Common myeloid progenitor, CD34-positive (primary cell): Measurements from ENCODE around the gene LYRM4. TPM values are rescaled to one million over a fixed set of nuclear protein-coding genes. Genes with fewer than 3 reads are reported as not detected.

ENCODE experiments used
- CTCF ChIA-PET: fragments of 350-600 bp; sonication (Branson Sonifier 250); formaldehyde crosslinking; loops from one replicate; lab custom pipeline; 2021; ENCODE audit warnings: antibody characterized with exemption; lab: Charles Lee
- POLR2A ChIA-PET: fragments of 350-600 bp; sonication (Branson Sonifier 250); formaldehyde crosslinking; loops from one replicate; lab custom pipeline; 2021; ENCODE audit warnings: antibody characterized with exemption; lab: Charles Lee
- DNase-seq, 3 donors: peaks; one replicate each; pipeline versions ENCODE4 v3.0.0 to v3.0.0-alpha.2; 2013
- H3K27ac ChIP-seq, 2 experiments: 1 replicate in 1 of 2; 2 replicates in 1 of 2; pipeline ENCODE4 v1.7.0; 2013; ENCODE audit warnings: inconsistent platforms in 2 of 2, low read length in 2 of 2, mild to moderate bottlenecking in 2 of 2, low read depth in 1 of 2, moderate library complexity in 1 of 2; ENCODE audit not compliant: severe bottlenecking in 2 of 2, insufficient read depth in 1 of 2, poor library complexity in 1 of 2
- H3K27me3 ChIP-seq, 5 experiments: replicated peaks in 2 of 5; 1 replicate in 3 of 5; 2 replicates in 2 of 5; pipeline versions ENCODE4 v1.6.1 to v1.7.0; 2013; ENCODE audit warnings: low read length in 4 of 5, mild to moderate bottlenecking in 2 of 5, moderate library complexity in 2 of 5, inconsistent platforms in 1 of 5; ENCODE audit not compliant: insufficient read depth in 5 of 5, control insufficient read depth in 4 of 5
- H3K36me3 ChIP-seq, 4 experiments: 1 replicate in 2 of 4; 2 replicates in 2 of 4; pipeline versions ENCODE4 v1.6.1 to v1.7.0; 2013; ENCODE audit warnings: low read length in 3 of 4, control low read depth in 1 of 4, mild to moderate bottlenecking in 1 of 4; ENCODE audit not compliant: control insufficient read depth in 4 of 4, insufficient read depth in 4 of 4
- H3K4me1 ChIP-seq, 4 experiments: 1 replicate in 3 of 4; 2 replicates in 1 of 4; pipeline versions ENCODE4 v1.6.1 to v1.7.1; 2013; ENCODE audit warnings: low read length in 3 of 4, mild to moderate bottlenecking in 3 of 4, control low read depth in 1 of 4, inconsistent platforms in 1 of 4, moderate library complexity in 1 of 4; ENCODE audit not compliant: control insufficient read depth in 4 of 4, insufficient read depth in 4 of 4; ENCODE audit errors: control extremely low read depth in 1 of 4
- H3K4me3 ChIP-seq, 7 experiments: 1 replicate in 4 of 7; 2 replicates in 3 of 7; pipeline versions ENCODE4 v1.5.1 to v1.7.0; 2013; ENCODE audit warnings: mild to moderate bottlenecking in 7 of 7, low read length in 6 of 7, moderate library complexity in 6 of 7, inconsistent platforms in 2 of 7, low read depth in 2 of 7, control low read depth in 1 of 7; ENCODE audit not compliant: insufficient read depth in 4 of 7, control insufficient read depth in 1 of 7; ENCODE audit errors: extremely low read depth in 1 of 7
- H3K9me3 ChIP-seq, 5 experiments: 1 replicate in 4 of 5; 2 replicates in 1 of 5; pipeline versions ENCODE4 v1.6.1 to v1.7.1; 2013; ENCODE audit warnings: low read length in 4 of 5, mild to moderate bottlenecking in 2 of 5, inconsistent platforms in 1 of 5, low read depth in 1 of 5, moderate library complexity in 1 of 5; ENCODE audit not compliant: control insufficient read depth in 4 of 5, insufficient read depth in 2 of 5; ENCODE audit errors: control extremely low read depth in 1 of 5
- WGBS: methylation state at CpG from one replicate; pipeline ENCODE4 v1.1.5; 2013; ENCODE audit not compliant: insufficient coverage; 5-methylcytosine and 5-hydroxymethylcytosine counted together
- polyA plus RNA-seq: library from polyadenylated mRNA; unstranded; fragments of 120-200 nt; gene quantifications from one replicate; pipeline ENCODE4 v1.2.1, GENCODE V29; 2013

The LYRM4 gene
- polyA plus RNA-seq: 31.1 TPM

DNA sequence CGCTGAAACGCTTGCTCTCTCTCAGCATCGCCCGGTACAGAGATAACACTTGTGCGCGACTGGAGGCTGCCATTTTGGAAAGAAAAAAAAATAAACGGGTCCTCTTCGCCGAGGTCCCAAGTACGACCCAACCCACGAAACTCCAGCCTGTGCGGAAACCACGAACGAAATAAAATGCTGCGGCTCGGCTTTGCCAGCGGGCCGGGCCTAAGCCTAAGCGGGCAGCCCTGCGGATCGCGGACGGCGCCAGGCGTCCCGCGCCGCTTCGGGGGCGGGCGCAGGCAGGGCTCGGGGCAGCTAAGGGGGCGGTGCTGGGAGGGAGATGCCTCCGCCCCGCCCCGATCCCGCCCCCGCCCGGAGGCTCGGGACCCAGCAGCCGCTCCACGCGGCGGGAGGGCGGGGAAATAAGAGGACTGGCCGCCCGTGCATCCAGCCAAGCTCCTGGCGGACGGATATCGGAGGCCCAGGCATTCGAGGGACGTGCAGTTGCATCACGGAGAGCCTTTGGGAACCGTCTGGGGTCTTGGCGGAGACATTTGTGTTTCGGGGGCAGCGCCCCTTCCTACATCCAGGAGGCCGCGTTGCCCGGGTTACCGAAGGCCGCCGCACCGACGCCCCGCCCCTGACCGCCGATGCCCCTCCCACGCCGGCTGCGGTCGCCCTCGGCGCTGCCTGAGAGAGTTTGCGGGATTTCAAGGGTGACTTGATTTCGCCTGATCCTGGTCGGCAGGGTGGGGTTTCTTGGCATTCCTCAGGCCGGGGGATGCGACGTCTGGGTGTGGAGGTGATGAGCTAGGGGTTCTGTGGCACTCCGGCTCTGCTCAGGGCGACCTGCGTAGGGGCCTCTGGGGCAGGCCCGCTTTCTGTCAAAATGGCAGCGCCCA, at the start of gene LYRM4, which contains the start of gene FARS2:
Gene LYRM4 (minus strand): TSS at position 290 of the 884 bp plus-strand sequence. CDS start 217 bp downstream, at position 73.
Gene FARS2 (plus strand): TSS at position 853 of the 884 bp plus-strand sequence.
- H3K27ac ChIP-seq: peak within 1 kb of the TSS; percentile 99
- H3K4me3 ChIP-seq: peak within 1 kb of the TSS; percentile 89 to 99 (median 98)
- peak; percentile 89 to 94 (median 93) for DNase-seq
- POLR2A ChIA-PET: interaction anchor here (0.5 to 1.1 kb wide), 2 partner anchors 9 to 220 kb away, joined by 3 read pairs; no protein-coding TSS in a partner anchor
- no peaks in the 10 kb centered on the region for H3K27me3 ChIP-seq
- H3K9me3 ChIP-seq: no peaks in the 10 kb centered on the region
- CTCF ChIA-PET: interaction anchor here (1.1 kb wide), 1 partner anchor 76 kb away, joined by 3 read pairs; no protein-coding TSS in a partner anchor
- peaks cover 9 to 24% (median 17%) of the 10 kb centered on the region in 4 experiments for H3K4me1 ChIP-seq
- 0% methylated on average over 60 of the region's 85 CpGs for WGBS
- H3K36me3 ChIP-seq: peaks cover 0 to 9% (median 0%) of the 10 kb centered on the region in 4 experiments

DNA sequence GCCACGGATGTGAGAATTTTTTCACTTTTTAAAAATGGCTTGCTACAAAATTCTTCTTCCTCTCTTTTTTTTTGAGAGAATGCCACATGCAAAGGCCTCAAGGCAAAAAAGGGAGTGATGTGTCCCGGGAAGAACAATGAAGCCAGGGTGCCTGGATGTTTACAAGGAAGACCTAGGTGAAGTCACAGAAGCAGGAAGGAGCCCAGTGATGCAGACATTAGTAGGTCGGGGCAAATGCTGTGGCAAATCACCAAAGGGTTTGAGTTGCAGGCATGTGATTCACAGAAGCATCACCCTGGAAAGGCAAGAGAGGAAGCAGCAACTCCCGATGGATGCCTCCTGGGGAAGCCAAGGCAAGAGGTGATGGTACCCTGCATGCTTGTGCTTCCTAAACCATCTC, 47.3 kb upstream of the LYRM4 start:
- POLR2A ChIA-PET: no interaction called here
- Histone ChIP-seq H3K4me1 (peaks cover 0 to under 1% (median 0%) of the 10 kb centered on the region in 4 experiments), H3K9me3 (peaks cover 0 to 2% (median 0%) of the 10 kb centered on the region in 5 experiments), H3K27ac (no peak overlapping the region), H3K4me3 (no peak overlapping the region), H3K27me3 (no peaks in the 10 kb centered on the region), H3K36me3 (peaks cover 0 to 8% (median 2%) of the 10 kb centered on the region in 4 experiments)
- WGBS: 89% methylated on average over 2 of the region's 4 CpGs
- no peak for DNase-seq
- CTCF ChIA-PET: no interaction called here

DNA sequence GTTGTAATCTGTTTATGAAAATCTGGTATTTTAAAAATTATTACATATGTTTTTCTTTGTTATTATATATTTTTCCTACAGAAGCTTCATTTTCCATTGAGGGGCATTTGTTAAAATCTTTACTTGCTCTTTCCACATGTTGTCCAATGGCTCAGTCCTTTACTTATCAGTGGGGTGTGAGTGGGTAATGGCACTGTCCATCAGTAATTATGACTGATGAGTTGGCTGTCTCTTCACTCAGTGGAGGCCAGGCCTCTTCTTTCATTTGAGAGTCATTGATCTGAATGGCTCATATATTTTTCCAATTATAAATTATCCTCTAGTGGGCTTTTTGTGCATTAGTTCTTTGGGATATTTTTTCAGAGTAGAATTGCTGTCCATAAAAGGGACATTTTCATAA, 46.3 kb upstream of the LYRM4 start:
- H3K27me3 ChIP-seq: no peaks in the 10 kb centered on the region
- H3K27ac ChIP-seq: no peak overlapping the region
- CTCF ChIA-PET: interaction anchor here (0.6 to 2.1 kb wide), 5 partner anchors 12 to 163 kb away, joined by 3 to 8 read pairs (median 3); no protein-coding TSS in a partner anchor
- H3K4me1 ChIP-seq: peaks cover 0 to 8% (median 2%) of the 10 kb centered on the region in 4 experiments
- no peak overlapping the region for H3K4me3 ChIP-seq
- DNase-seq: no peak
- POLR2A ChIA-PET: no interaction called here
- peaks cover 0 to 8% (median 2%) of the 10 kb centered on the region in 4 experiments for H3K36me3 ChIP-seq
- peaks cover 0 to 2% (median 0%) of the 10 kb centered on the region in 5 experiments for H3K9me3 ChIP-seq

DNA sequence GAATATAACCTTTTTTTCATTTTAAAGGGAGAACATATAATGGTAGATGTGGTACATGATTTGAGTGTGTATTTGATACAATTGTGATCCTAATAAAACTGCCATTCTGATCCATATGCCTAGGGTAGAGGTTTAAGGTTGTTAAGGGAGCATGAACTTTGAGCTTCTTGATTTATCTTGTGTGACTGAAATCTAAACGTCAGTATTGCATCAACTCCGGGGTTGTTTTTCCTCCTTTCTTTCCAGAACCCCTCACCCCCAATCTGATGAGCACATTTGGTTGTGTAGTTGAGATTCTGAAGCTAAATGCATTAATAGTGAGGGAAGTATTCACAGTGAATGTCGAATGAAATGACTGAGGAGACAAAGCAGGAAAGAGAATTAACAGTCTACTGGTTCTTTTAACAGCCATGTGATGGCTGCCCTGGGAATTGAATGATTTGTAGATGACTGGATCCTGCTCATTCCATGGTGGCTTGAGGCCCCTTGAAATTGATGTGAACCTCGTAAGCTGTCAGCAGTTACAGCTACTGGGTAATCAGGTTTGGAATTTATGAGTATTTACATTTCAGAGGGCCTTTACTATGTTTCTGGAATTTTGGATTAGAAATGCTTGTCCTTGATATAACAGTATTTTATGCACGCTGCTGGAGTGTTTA, 45.3 kb upstream of the LYRM4 start:
- CTCF ChIA-PET: interaction anchor here (1.1 to 2.1 kb wide), 3 partner anchors 13 to 162 kb away, joined by 3 to 8 read pairs (median 3); no protein-coding TSS in a partner anchor
- WGBS: 100% methylated on average over 3 of the region's 5 CpGs

DNA sequence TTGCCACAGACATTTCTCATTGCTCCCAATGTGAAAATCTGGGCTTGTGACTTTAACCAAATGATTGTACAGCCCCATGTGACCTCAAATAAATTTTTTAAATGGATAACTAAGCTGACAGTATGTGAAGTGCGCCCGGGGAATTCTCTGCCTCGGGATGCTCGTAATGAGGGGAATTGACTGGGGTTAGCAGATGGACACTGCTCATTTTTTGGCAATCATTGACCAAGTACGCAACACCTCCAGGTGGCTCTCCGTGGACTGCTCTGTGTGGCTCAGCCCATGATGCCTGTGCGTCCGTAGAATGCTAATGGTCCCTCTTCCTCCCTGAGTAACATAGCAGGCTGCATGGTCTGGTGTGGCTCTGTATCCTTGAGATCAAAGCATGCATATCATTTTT, 42.9 kb upstream of the LYRM4 start:
- Histone ChIP-seq H3K27ac (no peak overlapping the region), H3K36me3 (peaks cover 0 to 7% (median 2%) of the 10 kb centered on the region in 4 experiments), H3K4me1 (peaks cover 0 to 8% (median 2%) of the 10 kb centered on the region in 4 experiments), H3K27me3 (no peaks in the 10 kb centered on the region), H3K9me3 (peaks cover 0 to 2% (median 0%) of the 10 kb centered on the region in 5 experiments), H3K4me3 (no peak overlapping the region)
- 98% methylated on average over 8 of the region's 8 CpGs for WGBS
- no peak for DNase-seq
- POLR2A ChIA-PET: no interaction called here
- CTCF ChIA-PET: interaction anchor here (0.8 to 2.0 kb wide), 8 partner anchors 9 to 160 kb away, joined by 3 to 13 read pairs (median 4); no protein-coding TSS in a partner anchor

More for the DNA sequence above, 45.3 kb upstream of the LYRM4 start:
- H3K27me3 ChIP-seq: no peaks in the 10 kb centered on the region
- H3K27ac ChIP-seq: no peak overlapping the region
- POLR2A ChIA-PET: no interaction called here
- no peak for DNase-seq
- H3K36me3 ChIP-seq: peaks cover 0 to 8% (median 2%) of the 10 kb centered on the region in 4 experiments
- no peak overlapping the region for H3K4me3 ChIP-seq
- H3K4me1 ChIP-seq: peaks cover 0 to 8% (median 2%) of the 10 kb centered on the region in 4 experiments
- peaks cover 0 to 2% (median 0%) of the 10 kb centered on the region in 5 experiments for H3K9me3 ChIP-seq

DNA sequence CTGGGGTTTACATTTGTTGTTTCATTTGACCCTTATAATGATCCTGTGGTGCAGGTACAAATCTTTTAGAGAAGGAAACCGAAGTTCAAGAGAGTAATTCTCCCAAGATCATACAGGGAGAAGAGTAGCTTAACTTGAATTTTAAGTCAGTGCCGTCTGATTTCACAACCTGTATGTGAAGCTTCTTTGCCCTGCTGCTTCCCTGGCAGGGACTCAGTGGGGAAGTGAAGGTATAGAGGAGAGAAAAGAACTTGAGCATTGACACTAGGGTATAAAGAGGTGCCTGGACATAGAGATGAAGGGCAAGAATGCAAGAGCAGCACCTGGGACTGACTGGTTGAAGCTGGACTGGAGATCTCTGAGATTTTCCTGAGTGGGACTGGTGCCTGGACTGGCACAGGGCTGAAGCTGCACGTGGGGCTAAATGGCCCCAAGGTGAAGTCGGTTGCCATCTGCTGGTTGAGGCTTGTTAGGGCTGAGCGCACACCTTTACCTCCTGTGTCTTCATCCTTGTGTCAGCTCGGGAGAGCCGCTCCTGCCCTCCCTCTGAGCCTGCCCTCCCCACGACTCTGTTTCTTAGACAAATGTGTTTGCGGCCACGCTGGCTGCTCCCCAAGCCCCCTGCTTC, 42.4 kb upstream of the LYRM4 start:
- no peaks in the 10 kb centered on the region for H3K27me3 ChIP-seq
- H3K27ac ChIP-seq: no peak overlapping the region
- H3K9me3 ChIP-seq: peaks cover 0 to 2% (median 0%) of the 10 kb centered on the region in 5 experiments
- peaks cover 0 to 8% (median 2%) of the 10 kb centered on the region in 4 experiments for H3K4me1 ChIP-seq
- peaks cover 0 to 2% (median 0%) of the 10 kb centered on the region in 4 experiments for H3K36me3 ChIP-seq
- ChIA-PET CTCF (interaction anchor here (1.0 to 2.0 kb wide), 11 partner anchors 10 to 159 kb away, joined by 3 to 13 read pairs (median 4); no protein-coding TSS in a partner anchor), POLR2A (no interaction called here)
- peak; percentile 31 to 63 (median 60) for DNase-seq
- H3K4me3 ChIP-seq: peak overlapping the region in 1 of 7 experiments; percentile 3
- WGBS: 65% methylated on average over 9 of the region's 10 CpGs
